Bone marrow (tissue), 2 donors: ENCODE data around the gene DNAAF6.
"Not testable (repeated sequence)": the region's sequence is repeated elsewhere in the genome, so short reads cannot be mapped to it uniquely, and the experiment has no call there.

ENCODE experiments used
- DNase-seq, 2 donors: peaks; one replicate each; lab custom pipeline; 2025; lab: John Stamatoyannopoulos, UW

The DNAAF6 gene

DNA sequence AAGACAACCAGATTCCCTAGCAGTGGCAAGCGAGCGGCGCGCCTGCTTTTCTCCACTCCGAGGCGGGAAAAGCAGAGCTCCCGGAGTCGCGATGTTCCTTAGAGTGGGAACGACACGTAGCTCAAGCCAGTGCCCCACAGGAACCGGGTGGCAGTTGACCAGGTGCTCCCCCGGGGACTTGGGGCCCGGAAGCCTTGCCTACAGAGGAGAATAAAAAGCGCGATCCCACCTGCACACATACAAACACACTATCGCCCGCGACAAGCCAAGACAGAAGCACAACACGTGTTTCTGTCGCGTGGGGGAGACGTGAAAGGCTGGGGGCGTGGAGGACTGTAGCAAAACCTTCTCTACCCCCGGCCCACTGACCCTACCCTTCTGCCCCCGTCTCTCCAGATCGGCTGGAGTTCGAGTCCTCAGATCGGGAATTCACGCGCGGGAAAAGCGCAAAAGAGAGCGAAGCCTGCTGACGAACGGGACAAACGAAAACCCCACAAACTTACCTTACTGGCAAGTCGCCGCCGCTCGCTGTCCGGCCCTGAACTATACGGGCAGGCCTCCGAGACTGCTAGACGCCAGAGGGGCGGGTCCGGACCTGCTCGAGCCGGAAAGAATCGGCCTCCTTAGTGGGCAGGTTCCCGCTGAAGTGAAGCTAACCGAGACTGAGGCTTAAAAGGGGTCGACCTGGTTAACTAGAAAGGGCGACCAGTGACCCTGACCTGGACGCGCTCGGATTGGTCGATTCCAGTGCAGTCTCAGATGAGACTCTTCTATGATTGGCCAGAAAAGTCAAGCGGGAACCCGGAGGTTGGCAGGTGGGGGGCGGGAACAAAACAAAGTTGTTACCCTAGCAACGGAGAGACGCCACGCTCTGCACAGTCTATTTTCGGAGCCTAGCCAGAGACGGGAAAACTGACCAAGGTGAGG, at the start of gene DNAAF6, which contains the start of gene NUP62CL:
Gene DNAAF6 (plus strand): TSS at position 842 of the 927 bp plus-strand sequence. CDS start 6,265 bp downstream, outside the sequence.
Gene NUP62CL (minus strand): TSS at position 664 of the 927 bp plus-strand sequence. CDS start 31,287 bp downstream, outside the sequence.
- DNase-seq, result no peak

- DNase-seq, result not testable (repeated sequence)
Observed at GRCh38 chrX:107157618-107158017, 48.8 kb upstream of the DNAAF6 start.

- DNase-seq, result no peak
Observed at GRCh38 chrX:107167163-107167921, 39.1 kb upstream of the DNAAF6 start.

- no peak for DNase-seq
Observed at GRCh38 chrX:107168257-107168656, 38.2 kb upstream of the DNAAF6 start.

DNA sequence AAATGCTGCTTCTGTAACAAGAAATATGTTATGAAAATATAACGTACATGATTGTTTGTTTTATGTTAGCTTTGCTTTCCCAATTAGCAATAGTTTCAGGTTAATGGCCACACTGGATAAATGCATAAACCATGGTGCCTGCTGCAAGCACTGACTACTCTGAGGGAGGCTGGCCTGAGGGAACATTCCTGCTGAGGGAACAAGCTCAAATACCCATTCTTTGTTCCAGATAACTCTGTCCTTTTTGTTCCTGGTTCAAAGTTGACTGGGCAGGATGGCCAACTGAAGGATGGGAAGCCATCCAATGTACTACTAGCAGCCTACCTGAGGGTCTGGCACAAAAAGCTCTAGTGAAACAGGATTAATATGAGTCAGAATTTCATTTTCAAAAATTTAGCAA, 37.7 kb upstream of the DNAAF6 start:
- no peak for DNase-seq

GRCh38 chrX:107171369-107172102, 34.9 kb upstream of the DNAAF6 start:
- no peak for DNase-seq

- no peak for DNase-seq
Observed at GRCh38 chrX:107197319-107197718, 9.1 kb upstream of the DNAAF6 start.

DNA sequence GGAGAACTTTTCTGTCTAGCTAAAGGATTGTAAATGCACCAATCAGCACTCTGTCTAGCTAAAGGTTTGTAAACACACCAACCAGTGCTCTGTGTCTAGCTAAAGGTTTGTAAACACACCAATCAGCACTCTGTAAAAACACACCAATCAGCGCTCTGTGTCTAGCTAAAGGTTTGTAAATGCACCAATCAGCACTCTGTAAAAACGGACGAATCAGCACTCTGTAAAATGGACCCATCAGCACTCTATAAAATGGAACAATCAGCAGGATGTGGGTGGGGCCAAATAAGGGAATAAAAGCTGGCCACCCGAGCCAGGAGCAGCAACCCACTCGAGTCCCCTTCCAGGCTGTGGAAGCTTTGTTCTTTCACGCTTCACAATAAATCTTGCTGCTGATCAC, 8.3 kb upstream of the DNAAF6 start:
- DNase-seq, result not testable (repeated sequence)

DNA sequence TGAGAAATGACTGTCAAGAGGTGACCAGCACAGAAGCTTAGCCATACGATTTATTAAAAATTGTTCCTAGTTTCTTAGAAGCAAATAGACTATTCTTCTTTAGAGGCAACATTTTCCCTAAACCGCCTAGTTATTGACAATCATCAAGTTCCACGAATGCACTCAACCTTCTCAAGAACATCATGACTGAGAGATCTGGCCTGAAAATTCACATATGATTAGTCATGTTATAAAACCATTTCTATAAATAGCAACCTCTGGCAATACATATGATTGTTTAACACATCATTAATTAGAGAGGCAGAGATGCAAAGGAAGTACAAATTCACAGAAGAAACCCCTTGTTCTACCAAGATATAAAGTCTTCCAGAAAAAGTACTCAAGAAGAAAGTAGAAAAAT, 6.9 kb upstream of the DNAAF6 start:
- no peak for DNase-seq

DNA sequence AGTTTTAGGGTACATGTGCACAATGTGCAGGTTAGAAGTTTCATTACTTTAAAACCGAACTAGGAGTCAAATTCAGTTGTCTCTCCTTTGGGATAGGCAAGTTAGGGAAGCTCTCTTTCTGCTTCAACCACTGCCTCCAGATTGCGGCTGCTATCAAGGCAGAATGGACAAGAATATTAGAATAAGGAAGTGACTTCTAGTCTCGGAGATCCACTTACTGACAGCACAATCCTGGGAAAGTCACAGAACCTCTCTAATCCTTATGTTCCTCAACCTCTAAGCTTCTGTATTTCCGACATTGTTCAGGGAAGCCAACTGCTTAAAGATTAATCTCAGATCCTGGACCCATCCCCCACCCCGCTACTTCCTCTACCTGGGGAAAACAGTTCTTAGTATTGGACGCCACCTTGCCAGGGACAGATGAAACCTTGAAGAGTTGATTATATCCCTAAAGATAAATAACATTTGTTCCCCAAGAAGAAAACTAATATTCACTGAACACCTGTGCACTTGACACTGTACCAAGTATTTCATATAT, 2.3 kb upstream of the DNAAF6 start:
- no peak for DNase-seq

DNA sequence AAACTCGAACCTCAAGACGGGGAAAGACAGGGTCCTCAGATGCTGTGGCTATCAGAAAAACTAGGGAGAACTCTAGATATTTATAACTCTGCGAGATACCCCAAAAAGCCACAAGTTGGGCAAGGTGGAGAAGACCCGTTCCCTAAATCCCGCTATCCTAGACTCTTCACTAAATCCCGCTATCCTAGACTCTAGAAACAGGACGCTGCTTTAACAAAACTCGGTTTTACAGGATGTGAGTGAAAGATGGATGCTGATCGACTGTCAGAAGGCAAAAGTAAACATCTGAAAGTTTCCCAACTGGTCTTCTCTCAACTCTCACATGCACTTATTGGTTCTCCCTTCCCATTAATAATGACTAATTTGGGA, 270 bp downstream of the DNAAF6 start:
- no peak for DNase-seq

DNA sequence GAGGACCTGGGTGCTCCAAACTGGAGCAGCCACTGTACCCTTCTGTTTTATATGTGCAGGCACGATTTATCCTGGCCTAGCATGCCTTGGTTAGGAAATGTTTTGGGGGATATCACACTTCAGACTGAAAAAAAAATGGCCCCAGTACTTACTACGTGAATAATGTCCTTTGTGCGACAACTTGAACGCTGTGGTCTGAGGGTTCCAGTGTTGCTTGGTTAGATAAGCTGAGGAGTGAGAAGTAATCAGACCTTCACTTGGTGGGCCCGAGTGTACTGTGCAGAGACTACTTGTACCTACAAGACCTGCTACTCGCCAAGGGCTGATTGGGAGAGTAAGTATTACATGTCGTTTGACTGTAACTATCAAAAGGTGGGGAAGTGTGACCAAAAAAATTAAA, 678 bp downstream of the DNAAF6 start:
- no peak for DNase-seq

DNA sequence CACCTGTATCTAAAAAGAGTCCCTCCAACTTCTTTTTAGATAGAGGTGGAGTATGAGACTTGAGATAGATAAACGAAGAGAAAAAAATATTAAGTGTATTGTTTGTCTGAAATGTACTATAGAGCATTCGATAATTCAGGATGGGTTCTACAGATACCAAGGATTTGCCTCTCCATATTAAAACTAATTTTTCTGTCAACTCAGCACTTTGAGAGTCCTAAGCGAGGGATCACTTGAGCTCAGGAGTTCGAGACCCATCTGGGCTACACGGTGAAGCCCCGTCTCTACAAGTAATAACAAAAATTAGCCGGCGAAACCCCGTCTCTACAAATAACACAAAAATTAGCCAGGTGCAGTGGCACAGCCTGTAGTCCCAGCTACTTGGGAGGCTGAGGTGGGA, 1.5 kb downstream of the DNAAF6 start:
- no peak for DNase-seq

DNA sequence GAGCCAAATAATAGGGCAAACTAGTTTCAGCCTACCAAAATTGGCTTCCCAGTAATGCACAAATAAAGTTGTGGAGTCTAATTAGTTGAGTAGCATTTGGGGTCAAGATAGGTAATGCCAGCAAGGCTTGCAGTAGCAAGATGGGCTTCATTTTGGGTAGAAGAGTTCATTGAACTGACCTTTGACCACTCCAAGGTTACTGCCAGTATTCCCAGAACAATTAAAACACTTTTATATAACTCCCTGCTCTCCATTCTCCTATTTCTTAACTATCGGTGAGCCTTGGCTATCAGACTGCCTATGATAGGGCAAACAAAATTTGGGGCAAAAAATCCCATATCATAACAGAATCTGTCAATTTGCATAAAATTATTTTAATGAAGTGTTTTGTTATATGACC, 7.1 kb downstream of the DNAAF6 start:
- no peak for DNase-seq

GRCh38 chrX:107226757-107227156, 20.3 kb downstream of the DNAAF6 start:
- no peak for DNase-seq

GRCh38 chrX:107227780-107228485, 21.5 kb downstream of the DNAAF6 start:
- DNase-seq, result no peak

- DNase-seq, result no peak
Observed at GRCh38 chrX:107228486-107228819, 22.0 kb downstream of the DNAAF6 start.

DNA sequence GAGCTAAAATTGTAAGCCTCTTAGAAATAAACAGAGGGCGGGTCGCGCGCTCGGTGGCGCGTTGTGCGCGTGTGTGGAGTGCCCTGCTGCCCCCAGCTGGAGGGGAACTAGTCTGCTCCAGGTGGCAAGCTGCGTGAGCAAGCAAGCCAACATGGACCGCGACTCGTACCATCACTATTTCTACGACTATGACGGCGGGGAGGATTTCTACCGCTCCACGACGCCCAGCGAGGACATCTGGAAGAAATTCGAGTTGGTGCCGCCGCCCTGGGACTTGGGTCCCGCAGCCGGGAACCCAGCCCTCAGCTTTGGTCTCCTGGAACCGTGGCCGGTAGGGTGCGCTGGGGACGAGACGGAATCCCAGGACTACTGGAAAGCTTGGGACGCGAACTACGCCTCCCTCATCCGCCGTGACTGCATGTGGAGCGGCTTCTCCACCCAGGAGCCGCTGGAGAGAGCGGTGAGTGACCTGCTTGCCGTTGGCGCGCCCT, 66.1 kb downstream of the DNAAF6 start:
- DNase-seq, result no peak

- no peak for DNase-seq
Observed at GRCh38 chrX:107273795-107274194, 67.4 kb downstream of the DNAAF6 start.

DNA sequence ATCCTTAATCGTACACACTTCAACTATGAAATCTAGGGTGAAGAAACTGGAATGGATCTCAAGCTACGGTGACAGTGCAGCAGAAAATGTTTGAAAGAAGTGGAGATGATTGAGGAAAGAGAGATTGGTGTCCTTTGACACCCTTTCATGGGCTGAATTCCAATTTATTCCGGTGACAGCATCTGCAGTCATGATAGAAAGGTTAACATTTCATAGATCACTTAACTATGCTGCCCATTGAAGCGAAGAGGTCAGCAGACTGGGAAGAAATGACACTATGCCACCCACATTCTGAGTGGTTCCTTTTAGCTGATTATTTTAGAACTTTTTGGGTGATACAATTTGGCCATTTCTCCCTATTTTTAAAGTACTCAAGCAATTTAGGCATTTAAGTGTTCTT, 82.3 kb downstream of the DNAAF6 start:
- DNase-seq, result no peak

- no peak for DNase-seq
Observed at GRCh38 chrX:107290019-107290418, 83.6 kb downstream of the DNAAF6 start.
